ENCODE data around the gene SSTR4.

The SSTR4 gene

GRCh38 chr20:23069108-23069507, 34.0 kb downstream of the SSTR4 start:
- no peak for DNase-seq

GRCh38 chr20:23071398-23071797, 36.3 kb downstream of the SSTR4 start:
- DNase-seq = no peak

GRCh38 chr20:23071996-23072395, 36.9 kb downstream of the SSTR4 start:
- no peak for DNase-seq

- no peak for DNase-seq
Measured at GRCh38 chr20:23072892-23073586, 37.9 kb downstream of the SSTR4 start.

- DNase-seq = no peak
Measured at GRCh38 chr20:23074052-23074451, 38.9 kb downstream of the SSTR4 start.

GRCh38 chr20:23077277-23077676, 42.2 kb downstream of the SSTR4 start:
- no peak for DNase-seq

- no peak for DNase-seq
Measured at GRCh38 chr20:23078351-23079015, 43.4 kb downstream of the SSTR4 start.

GRCh38 chr20:23079016-23079351, 43.9 kb downstream of the SSTR4 start:
- no peak for DNase-seq

- no peak for DNase-seq
Measured at GRCh38 chr20:23079926-23080325, 44.8 kb downstream of the SSTR4 start.

GRCh38 chr20:23080521-23080920, 45.4 kb downstream of the SSTR4 start:
- DNase-seq = no peak

- no peak for DNase-seq
Measured at GRCh38 chr20:23081263-23081819, 46.2 kb downstream of the SSTR4 start.

GRCh38 chr20:23082846-23083552, 47.9 kb downstream of the SSTR4 start:
- DNase-seq = no peak

GRCh38 chr20:23083553-23084220, 48.6 kb downstream of the SSTR4 start:
- DNase-seq = no peak

GRCh38 chr20:23084282-23084844, 49.3 kb downstream of the SSTR4 start:
- no peak for DNase-seq

- no peak for DNase-seq
Measured at GRCh38 chr20:23084845-23085365, 49.8 kb downstream of the SSTR4 start.

GRCh38 chr20:23085436-23086055, 50.4 kb downstream of the SSTR4 start:
- no peak for DNase-seq

- DNase-seq = no peak
Measured at GRCh38 chr20:23086056-23086566, 51.0 kb downstream of the SSTR4 start, which contains the start of gene CD93. Gene CD93, minus strand, starts transcription at chr20:23086324. Its CDS starts 132 bp downstream, at chr20:23086192.

GRCh38 chr20:23086931-23087411, 51.9 kb downstream of the SSTR4 start:
- no peak for DNase-seq

- DNase-seq = no peak
Measured at GRCh38 chr20:23087587-23088251, 52.6 kb downstream of the SSTR4 start.

All from activated CD4-positive, alpha-beta T cell treated with anti-CD3 and anti-CD28 coated beads for 1 hour (primary cell).